Measurements from ENCODE around the gene PLD6. TPM values are rescaled to one million over a fixed set of nuclear protein-coding genes. Genes with fewer than 3 reads are reported as not detected.

Gene PLD6
- total and polyA plus RNA-seq, 12 donors, result 3.7 to 16.3 (median 7.9) TPM

DNA sequence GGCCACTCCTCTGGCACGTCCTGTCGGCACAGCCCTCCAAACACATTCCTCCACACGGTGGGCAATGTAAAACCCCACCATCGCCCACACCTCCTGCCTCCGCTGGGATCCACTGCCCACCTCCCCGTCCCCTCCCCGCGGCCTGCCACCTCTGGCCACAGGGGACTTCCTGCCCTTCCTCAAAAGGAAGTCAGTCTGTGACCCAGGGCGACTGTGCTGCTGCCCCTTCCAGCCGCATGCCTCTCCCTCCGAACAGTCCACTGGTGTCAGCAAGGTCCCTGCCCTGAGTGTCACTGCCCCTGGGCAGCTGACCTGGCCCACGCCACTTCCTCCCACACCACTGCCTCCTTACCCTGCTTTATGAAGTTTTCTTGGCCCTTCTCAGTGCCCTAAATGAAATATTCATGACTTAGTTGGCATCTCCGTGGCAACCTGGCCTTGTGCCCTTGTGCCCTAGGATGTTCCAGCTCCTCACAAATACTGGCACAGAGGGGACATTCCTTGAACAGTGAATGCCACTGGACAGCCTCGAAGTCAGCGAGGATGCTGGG is 2.0 kb downstream of the PLD6 start:
- ATAC-seq (peak in 6 of 8 donors; percentile 23 to 65 (median 49)), DNase-seq (peak; percentile 55 to 56)
- Histone ChIP-seq H3K27me3 (no peaks in the 10 kb centered on the region), H3K27ac (peak overlapping the region in 9 of 10 donors; percentile 49 to 87 (median 62)), H3K36me3 (peaks cover 0 to 19% (median 0%) of the 10 kb centered on the region in 9 donors), H3K4me1 (peaks cover 23 to 64% (median 42%) of the 10 kb centered on the region in 9 donors), H3K9me3 (no peaks in the 10 kb centered on the region), H3K4me3 (no peak overlapping the region)
- 49 to 53% methylated on average over 15 of the region's 15 CpGs for WGBS, 2 donors
- TF ChIP-seq, protein P1, sequence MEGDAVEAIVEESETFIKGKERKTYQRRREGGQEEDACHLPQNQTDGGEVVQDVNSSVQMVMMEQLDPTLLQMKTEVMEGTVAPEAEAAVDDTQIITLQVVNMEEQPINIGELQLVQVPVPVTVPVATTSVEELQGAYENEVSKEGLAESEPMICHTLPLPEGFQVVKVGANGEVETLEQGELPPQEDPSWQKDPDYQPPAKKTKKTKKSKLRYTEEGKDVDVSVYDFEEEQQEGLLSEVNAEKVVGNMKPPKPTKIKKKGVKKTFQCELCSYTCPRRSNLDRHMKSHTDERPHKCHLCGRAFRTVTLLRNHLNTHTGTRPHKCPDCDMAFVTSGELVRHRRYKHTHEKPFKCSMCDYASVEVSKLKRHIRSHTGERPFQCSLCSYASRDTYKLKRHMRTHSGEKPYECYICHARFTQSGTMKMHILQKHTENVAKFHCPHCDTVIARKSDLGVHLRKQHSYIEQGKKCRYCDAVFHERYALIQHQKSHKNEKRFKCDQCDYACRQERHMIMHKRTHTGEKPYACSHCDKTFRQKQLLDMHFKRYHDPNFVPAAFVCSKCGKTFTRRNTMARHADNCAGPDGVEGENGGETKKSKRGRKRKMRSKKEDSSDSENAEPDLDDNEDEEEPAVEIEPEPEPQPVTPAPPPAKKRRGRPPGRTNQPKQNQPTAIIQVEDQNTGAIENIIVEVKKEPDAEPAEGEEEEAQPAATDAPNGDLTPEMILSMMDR (IDR thresholded peaks at IDR 0.05), result no peak
- intact Hi-C loops (cut with DNase I), result loop anchor here in 2 of 10 donors (10.0 kb wide), 1 partner anchor 199 kb away; no protein-coding TSS in a partner anchor

DNA sequence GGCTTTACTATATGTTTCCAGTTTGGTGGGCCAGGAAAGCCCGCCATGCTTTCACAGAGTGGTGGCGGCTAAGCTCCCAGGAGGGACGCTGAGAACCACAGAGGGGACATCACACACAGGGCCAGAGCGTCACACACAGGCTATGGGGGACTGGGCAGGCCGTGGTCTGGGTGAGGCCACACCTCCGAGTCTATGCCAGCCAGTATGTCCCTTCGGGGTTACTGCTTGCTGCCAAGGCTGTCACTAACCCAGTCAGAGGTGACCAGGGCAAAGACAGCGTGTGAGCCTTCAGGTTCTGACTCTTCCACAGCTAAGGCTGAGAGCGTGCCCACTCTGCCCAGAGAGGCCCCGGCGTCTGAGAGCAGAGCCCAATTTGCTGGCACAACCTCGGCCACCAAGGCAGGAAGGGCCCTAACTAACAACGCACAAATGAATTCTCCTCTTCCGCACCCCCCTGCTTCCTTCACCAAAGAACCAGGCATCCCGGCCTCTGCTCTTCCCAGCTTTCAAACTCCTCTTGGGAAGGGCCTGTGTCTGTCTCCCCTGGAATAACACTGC is 2.9 kb downstream of the PLD6 start:
- TF ChIP-seq, protein P1 (IDR thresholded peaks at IDR 0.05), result no peak
- Histone ChIP-seq H3K36me3 (peaks cover 0 to 19% (median 0%) of the 10 kb centered on the region in 9 donors), H3K4me1 (peaks cover 23 to 64% (median 42%) of the 10 kb centered on the region in 9 donors), H3K9me3 (no peaks in the 10 kb centered on the region), H3K27ac (peak overlapping the region in 9 of 10 donors; percentile 49 to 87 (median 62)), H3K4me3 (no peak overlapping the region), H3K27me3 (no peaks in the 10 kb centered on the region)
- 74 to 76% methylated on average over 15 of the region's 15 CpGs for WGBS, 2 donors
- ATAC-seq (peak in 5 of 8 donors; percentile 17 to 69 (median 53)), DNase-seq (no peak)
- intact Hi-C loops (cut with DNase I), result loop anchor here in 2 of 10 donors (10.0 kb wide), 1 partner anchor 198 kb away; no protein-coding TSS in a partner anchor

DNA sequence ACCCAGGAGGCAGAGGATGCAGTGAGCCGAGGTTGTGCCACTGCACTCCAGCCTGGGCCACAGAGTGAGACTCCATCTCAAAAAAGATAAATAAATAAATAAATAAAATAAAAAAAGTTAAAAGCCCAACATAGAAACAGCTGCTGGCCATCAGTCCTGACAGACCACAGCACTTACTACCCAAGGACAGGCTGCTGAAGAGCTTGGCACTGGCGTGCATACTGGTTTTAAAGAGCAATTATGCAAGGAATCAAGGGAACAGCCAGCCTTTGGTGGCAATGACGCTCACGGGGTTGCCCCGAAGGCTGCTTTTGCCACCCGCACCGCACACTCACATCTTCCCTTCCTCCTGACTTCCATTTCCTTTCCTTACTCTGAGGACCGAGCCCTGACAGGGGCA is 4.2 kb downstream of the PLD6 start:
- no peak overlapping the region for H3K4me3 ChIP-seq

DNA sequence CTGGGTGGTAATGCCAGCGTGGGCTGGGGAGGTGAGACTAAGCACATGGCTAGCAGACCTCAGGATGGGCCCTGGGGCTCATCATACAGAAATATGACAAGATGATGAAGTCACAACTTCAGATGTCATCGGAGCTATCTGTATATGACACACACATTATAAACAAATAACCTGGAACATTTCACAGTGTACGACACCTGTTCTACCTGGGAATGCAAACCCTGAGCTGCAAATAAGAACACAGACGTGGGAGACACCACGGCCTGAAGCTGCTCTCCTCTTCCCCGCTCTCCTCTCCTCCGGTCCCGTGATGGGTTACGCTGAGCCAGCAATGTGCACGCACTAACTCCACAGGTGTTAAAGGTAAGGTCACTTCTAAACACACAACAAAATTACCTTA is 4.9 kb downstream of the PLD6 start:
- H3K27ac ChIP-seq, result peak overlapping the region in 7 of 10 donors; percentile 21 to 87 (median 55)
- H3K4me1 ChIP-seq, result peaks cover 23 to 59% (median 42%) of the 10 kb centered on the region in 9 donors
- H3K27me3 ChIP-seq, result no peaks in the 10 kb centered on the region
- peaks cover 0 to 19% (median 0%) of the 10 kb centered on the region in 9 donors for H3K36me3 ChIP-seq
- H3K4me3 ChIP-seq, result no peak overlapping the region
- no peak for DNase-seq
- 85 to 86% methylated on average over 10 of the region's 10 CpGs for WGBS, 2 donors
- ATAC-seq, result no peak
- TF ChIP-seq, protein P1 (IDR thresholded peaks at IDR 0.05), result no peak
- intact Hi-C loops (cut with DNase I), result loop anchor here in 2 of 10 donors (10.0 kb wide), 1 partner anchor 196 kb away; no protein-coding TSS in a partner anchor
- no peaks in the 10 kb centered on the region for H3K9me3 ChIP-seq

More for the DNA sequence above, 4.2 kb downstream of the PLD6 start:
- no peaks in the 10 kb centered on the region for H3K27me3 ChIP-seq
- H3K36me3 ChIP-seq, result peaks cover 0 to 19% (median 0%) of the 10 kb centered on the region in 9 donors
- H3K9me3 ChIP-seq, result no peaks in the 10 kb centered on the region
- intact Hi-C loops (cut with DNase I), result loop anchor here in 2 of 10 donors (10.0 kb wide), 1 partner anchor 197 kb away; no protein-coding TSS in a partner anchor
- 61 to 66% methylated on average over 8 of the region's 8 CpGs for WGBS, 2 donors
- TF ChIP-seq, protein P1 (IDR thresholded peaks at IDR 0.05), result no peak
- peak; percentile 8 to 76 (median 52) for ATAC-seq
- DNase-seq, result peak in 1 of 2 donors; percentile 46
- H3K27ac ChIP-seq, result peak overlapping the region in 8 of 10 donors; percentile 26 to 87 (median 58)
- peaks cover 23 to 64% (median 42%) of the 10 kb centered on the region in 9 donors for H3K4me1 ChIP-seq

Measured in heart right ventricle (tissue), 16 donors.